Measurements from ENCODE around the gene TFEB. TPM values are rescaled to one million over a fixed set of nuclear protein-coding genes. Genes with fewer than 3 reads are reported as not detected.

Gene TFEB
- total RNA-seq, 1 donor from 2014 or later = 36.5 TPM

DNA sequence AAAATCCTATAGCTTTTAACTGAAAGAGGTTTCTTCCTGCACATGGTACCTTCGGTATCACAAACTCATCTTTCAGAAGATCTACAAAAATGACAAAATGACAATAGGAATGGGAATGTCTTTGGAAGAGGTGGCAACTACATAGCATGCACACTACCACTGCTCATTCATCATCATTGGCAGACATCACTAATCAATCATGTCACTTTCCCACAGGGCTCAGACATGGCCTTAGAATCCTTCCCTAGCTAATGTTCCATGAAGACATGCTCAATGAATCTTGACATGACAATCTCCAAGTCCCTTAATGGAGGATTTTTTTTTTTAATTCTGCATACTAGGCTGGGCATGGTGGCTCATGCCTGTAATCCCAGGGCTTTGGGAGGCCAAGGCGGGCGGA, 15.0 kb upstream of the TFEB start:
- Histone ChIP-seq H3K4me3 (no peak overlapping the region), H3K27me3 (ENCODE audit: low read depth) (no peaks in the 10 kb centered on the region), H3K27ac (no peak overlapping the region), H3K36me3 (no peaks in the 10 kb centered on the region), H3K9me3 (no peaks in the 10 kb centered on the region), H3K4me1 (peaks cover 13% of the 10 kb centered on the region)
- no peak for DNase-seq
- TF ChIP-seq, protein P1, sequence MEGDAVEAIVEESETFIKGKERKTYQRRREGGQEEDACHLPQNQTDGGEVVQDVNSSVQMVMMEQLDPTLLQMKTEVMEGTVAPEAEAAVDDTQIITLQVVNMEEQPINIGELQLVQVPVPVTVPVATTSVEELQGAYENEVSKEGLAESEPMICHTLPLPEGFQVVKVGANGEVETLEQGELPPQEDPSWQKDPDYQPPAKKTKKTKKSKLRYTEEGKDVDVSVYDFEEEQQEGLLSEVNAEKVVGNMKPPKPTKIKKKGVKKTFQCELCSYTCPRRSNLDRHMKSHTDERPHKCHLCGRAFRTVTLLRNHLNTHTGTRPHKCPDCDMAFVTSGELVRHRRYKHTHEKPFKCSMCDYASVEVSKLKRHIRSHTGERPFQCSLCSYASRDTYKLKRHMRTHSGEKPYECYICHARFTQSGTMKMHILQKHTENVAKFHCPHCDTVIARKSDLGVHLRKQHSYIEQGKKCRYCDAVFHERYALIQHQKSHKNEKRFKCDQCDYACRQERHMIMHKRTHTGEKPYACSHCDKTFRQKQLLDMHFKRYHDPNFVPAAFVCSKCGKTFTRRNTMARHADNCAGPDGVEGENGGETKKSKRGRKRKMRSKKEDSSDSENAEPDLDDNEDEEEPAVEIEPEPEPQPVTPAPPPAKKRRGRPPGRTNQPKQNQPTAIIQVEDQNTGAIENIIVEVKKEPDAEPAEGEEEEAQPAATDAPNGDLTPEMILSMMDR (IDR thresholded peaks at IDR 0.05) = no peak
- intact Hi-C loops (cut with DNase I) = no loop called here
- ATAC-seq = no peak

DNA sequence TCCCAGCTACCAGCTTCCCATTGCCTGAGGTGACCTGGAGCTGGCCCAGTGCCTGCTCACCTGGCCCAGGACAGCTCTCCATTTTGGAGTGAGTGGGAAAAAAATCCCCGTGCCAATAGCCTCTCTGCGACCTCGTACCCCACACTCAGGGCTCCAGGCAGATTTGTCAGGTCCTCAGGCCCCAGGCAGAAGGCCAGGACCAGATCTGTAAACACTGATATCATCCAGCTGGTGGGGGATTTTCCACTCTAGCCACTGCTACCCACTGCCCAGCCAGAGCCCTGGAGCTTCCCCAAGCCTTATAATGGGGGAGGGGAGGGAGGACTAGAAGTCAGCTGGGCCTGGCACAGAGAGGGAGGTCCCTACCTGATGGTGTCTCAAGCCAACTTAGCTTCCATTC, 13.1 kb upstream of the TFEB start:
- H3K27ac ChIP-seq = peak overlapping the region; percentile 67
- H3K4me1 ChIP-seq = peaks cover 13% of the 10 kb centered on the region
- ATAC-seq (peak; percentile 50 to 51), DNase-seq (no peak)
- TF ChIP-seq, protein P1 (IDR thresholded peaks at IDR 0.05) = no peak
- no peak overlapping the region for H3K4me3 ChIP-seq
- H3K9me3 ChIP-seq = no peaks in the 10 kb centered on the region
- H3K27me3 ChIP-seq (ENCODE audit: low read depth) = no peaks in the 10 kb centered on the region
- no peaks in the 10 kb centered on the region for H3K36me3 ChIP-seq
- intact Hi-C loops (cut with DNase I) = no loop called here

DNA sequence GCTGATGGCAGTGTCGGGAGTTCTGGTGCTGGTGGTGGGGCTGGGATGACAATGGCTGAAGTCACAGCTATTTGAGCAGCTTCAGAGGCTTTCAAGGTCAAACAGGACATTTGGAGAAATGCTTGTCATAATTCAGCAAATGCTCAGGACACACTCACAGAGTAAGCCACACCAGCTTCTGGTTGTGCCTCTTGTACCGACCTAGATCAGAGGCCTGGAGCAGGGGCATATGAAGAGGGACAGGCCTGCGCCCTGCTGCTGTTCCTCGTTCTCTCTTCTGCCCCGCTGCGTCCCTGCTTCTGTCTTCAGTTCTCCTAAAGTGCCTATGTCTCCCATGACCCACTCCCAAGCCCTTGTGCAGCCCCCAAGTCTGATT, 12.7 kb upstream of the TFEB start:
- intact Hi-C loops (cut with DNase I) = no loop called here
- TF ChIP-seq, protein P1 (IDR thresholded peaks at IDR 0.05) = no peak
- Histone ChIP-seq H3K4me1 (peaks cover 13% of the 10 kb centered on the region), H3K27me3 (ENCODE audit: low read depth) (no peaks in the 10 kb centered on the region), H3K36me3 (no peaks in the 10 kb centered on the region), H3K4me3 (no peak overlapping the region), H3K27ac (peak overlapping the region; percentile 67), H3K9me3 (no peaks in the 10 kb centered on the region)
- DNase-seq (no peak), ATAC-seq (peak; percentile 11 to 44)

DNA sequence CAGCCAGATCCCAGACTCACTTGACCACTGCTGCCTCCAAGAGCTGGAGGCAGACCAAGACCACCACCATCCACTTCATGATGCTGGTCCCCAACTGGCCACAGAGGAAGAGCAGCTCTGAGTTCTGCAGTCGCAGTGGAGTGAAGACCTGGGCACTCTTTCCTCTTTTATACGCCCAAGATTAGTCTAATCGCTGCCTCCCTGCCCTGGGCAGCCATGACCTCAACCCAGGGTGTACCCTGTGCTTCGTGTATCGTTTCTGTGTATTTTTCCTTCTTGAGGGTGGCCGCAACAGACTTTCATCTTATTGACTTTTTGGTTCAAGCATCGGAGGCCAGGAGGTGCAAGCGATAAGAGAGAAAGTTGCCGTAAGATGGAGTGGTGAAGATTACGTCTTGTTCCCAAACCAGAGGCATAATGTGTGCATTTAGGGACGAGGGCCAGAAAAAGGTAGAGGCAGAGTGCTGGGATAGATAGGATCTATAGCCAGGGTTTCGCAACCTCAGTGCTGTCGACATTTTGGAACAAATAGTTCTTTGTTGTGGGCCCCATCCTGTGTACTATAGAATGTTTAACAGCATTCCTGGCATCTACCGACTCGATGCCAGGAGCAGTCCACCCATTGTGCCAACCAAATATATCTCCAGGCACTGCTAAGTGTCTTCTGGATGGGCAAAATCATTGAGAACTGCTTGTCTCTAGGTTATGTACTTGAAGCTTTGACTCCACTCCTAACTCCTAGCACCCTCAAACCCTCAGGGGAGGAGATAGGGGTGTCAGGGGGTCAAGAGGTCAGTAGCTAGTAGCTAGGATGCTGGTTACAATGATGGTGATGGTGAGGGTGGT, 12.1 kb upstream of the TFEB start, which contains the start of gene PGC:
TSS of gene PGC (minus strand) at position 142 of the 846 bp plus-strand sequence. CDS start at position 79, 63 bp downstream.
- Histone ChIP-seq H3K4me3 (peak within 1 kb of the TSS; percentile 22), H3K27ac (peak within 1 kb of the TSS; percentile 67), H3K27me3 (ENCODE audit: low read depth) (no peaks in the 10 kb centered on the region), H3K36me3 (no peaks in the 10 kb centered on the region), H3K4me1 (peaks cover 13% of the 10 kb centered on the region), H3K9me3 (no peaks in the 10 kb centered on the region)
- DNase-seq = peak; percentile 55
- peak; percentile 78 to 84 for ATAC-seq
- intact Hi-C loops (cut with DNase I) = no loop called here
- TF ChIP-seq, protein P1 (IDR thresholded peaks at IDR 0.05) = no peak

DNA sequence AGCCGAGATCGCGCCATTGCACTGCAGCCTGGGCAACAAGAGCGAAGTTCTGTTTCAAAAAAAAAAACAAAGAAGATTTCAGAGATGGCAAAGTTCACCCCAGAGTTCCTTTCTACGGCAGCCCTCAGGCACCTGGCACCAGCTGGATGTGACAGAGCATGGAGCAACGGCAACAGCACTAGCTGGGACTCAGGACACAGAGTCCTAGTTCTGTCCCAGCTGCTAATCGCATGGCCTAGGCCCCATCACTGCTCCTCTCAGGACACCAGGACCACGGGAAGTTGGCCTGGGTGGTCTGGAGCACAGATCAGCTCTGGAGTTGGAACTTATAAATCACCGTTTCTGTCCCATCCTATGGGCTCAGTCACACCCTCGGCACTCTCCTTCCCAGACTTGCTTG, 10.7 kb upstream of the TFEB start:
- peak overlapping the region; percentile 22 for H3K4me3 ChIP-seq
- ATAC-seq = no peak
- H3K4me1 ChIP-seq = peaks cover 13% of the 10 kb centered on the region
- no peaks in the 10 kb centered on the region for H3K9me3 ChIP-seq
- peak; percentile 34 for DNase-seq
- TF ChIP-seq, protein P1 (IDR thresholded peaks at IDR 0.05) = no peak
- peak overlapping the region; percentile 67 for H3K27ac ChIP-seq
- no peaks in the 10 kb centered on the region for H3K27me3 ChIP-seq (ENCODE audit: low read depth)
- no peaks in the 10 kb centered on the region for H3K36me3 ChIP-seq
- intact Hi-C loops (cut with DNase I) = no loop called here

All from lower lobe of right lung (tissue), 2 donors.